Activated CD8-positive, alpha-beta memory T cell treated with anti-CD3 and anti-CD28 coated beads, Interleukin-2, amount 50 U/mL, for 1 hour (primary cell): ENCODE data around the gene ZFAND2B.
A peak's percentile ranks its signal among the peaks of the same experiment; 100 is the strongest.

Experiments used
- DNase-seq: peaks from one replicate; pipeline ENCODE4 v3.0.0-alpha.2; 2020; ENCODE audit errors: extremely low read depth

ZFAND2B gene

GRCh38 chr2:219220652-219221402 lies 14.2 kb downstream of the ZFAND2B start:
- no peak for DNase-seq

- DNase-seq = no peak
Measured at GRCh38 chr2:219221957-219222518, 15.5 kb downstream of the ZFAND2B start.

- DNase-seq = no peak
Measured at GRCh38 chr2:219223831-219224610, 17.4 kb downstream of the ZFAND2B start.

- DNase-seq = no peak
Measured at GRCh38 chr2:219225350-219225749, 18.8 kb downstream of the ZFAND2B start.

GRCh38 chr2:219228041-219228910 lies 21.7 kb downstream of the ZFAND2B start:
- DNase-seq = no peak

- no peak for DNase-seq
Measured at GRCh38 chr2:219228911-219229304, 22.3 kb downstream of the ZFAND2B start.

GRCh38 chr2:219229305-219230058 lies 22.9 kb downstream of the ZFAND2B start, which contains the start of the genes ANKZF1 and ATG9A:
ANKZF1 (plus strand) TSS chr2:219229806; CDS start chr2:219230258, 452 bp downstream.
ATG9A (minus strand) TSS chr2:219229636; CDS start chr2:219228024, 1,612 bp downstream.
- peak; percentile 97 for DNase-seq

GRCh38 chr2:219230059-219230540 lies 23.5 kb downstream of the ZFAND2B start:
- DNase-seq = no peak

- DNase-seq = no peak
Measured at GRCh38 chr2:219234331-219234730, 27.7 kb downstream of the ZFAND2B start.

- no peak for DNase-seq
Measured at GRCh38 chr2:219243291-219243761, 36.7 kb downstream of the ZFAND2B start.

- no peak for DNase-seq
Measured at GRCh38 chr2:219244789-219245147, 38.2 kb downstream of the ZFAND2B start.

- no peak for DNase-seq
Measured at GRCh38 chr2:219245148-219245898, 38.7 kb downstream of the ZFAND2B start, which contains the start of the genes GLB1L and STK16. GLB1L (minus strand) TSS chr2:219245444; CDS start chr2:219243573, 1,871 bp downstream. STK16 (plus strand) TSS chr2:219245479; CDS start chr2:219246000, 521 bp downstream.

GRCh38 chr2:219245899-219246230 lies 39.3 kb downstream of the ZFAND2B start:
- DNase-seq = no peak

- DNase-seq = no peak
Measured at GRCh38 chr2:219246559-219246958, 40.0 kb downstream of the ZFAND2B start.

GRCh38 chr2:219247678-219248642 lies 41.4 kb downstream of the ZFAND2B start:
- DNase-seq = peak; percentile 61

- DNase-seq = no peak
Measured at GRCh38 chr2:219248845-219249202, 42.2 kb downstream of the ZFAND2B start.

GRCh38 chr2:219249203-219249980 lies 42.8 kb downstream of the ZFAND2B start:
- no peak for DNase-seq
